K562 (cell line): ENCODE data around the gene PPP2R5A. TPM values are rescaled to one million over a fixed set of nuclear protein-coding genes. Genes with fewer than 3 reads are reported as not detected.

ENCODE experiments used
- ATAC-seq: fragments of 200-7000 bp; cut with Tn5 transposase; 3 replicates; pipeline ENCODE4 v1.9.1; 2020; ENCODE audit warnings: moderate library complexity
- BruUV-seq: library from RNA; stranded (reverse); fragments of 400-500 nt; replicated peaks from 2 replicates; lab custom pipeline; 2021; lab: Mats Ljungman, UMichigan
- CTCF ChIA-PET: fragments of 300-600 bp; formaldehyde crosslinking; extraction: SDS; loops from one replicate; lab custom pipeline; 2021; ENCODE audit warnings: low intra/inter-chr PET ratio; lab: Yijun Ruan, JAX
- POLR2A ChIA-PET: fragments of 300-600, 350-650 bp; sonication (Branson Sonifier 250); formaldehyde crosslinking; extraction: SDS; loops from one replicate; lab custom pipeline; 2021; ENCODE audit warnings: antibody characterized with exemption, inconsistent platforms; lab: Yijun Ruan, JAX
- DNase-seq, 4 experiments: peaks; one replicate each; pipeline versions ENCODE4 v3.0.0 to v3.0.0-alpha.2; 2011 to 2018; ENCODE audit warnings: low spot score in 3 of 4, mixed read lengths in 3 of 4; ENCODE audit errors: extremely low read depth in 1 of 4
- FAIRE-seq: peaks from 2 replicates; lab custom pipeline; 2011; peaks lifted over from hg19 to GRCh38; lab: Jason Lieb, UNC
- H2AFZ ChIP-seq: 2 replicates; pipeline ENCODE4 v1.6.0; 2011; ENCODE audit warnings: low read depth, low read length, control low read depth, inconsistent platforms
- H3K27ac ChIP-seq: fragments of 200-600 bp; 3 replicates; pipeline ENCODE4 v1.8.0; 2011; ENCODE audit warnings: low read depth, mild to moderate bottlenecking, control low read depth, inconsistent platforms, low read length, moderate library complexity, mixed read lengths; ENCODE audit errors: extremely low read depth
- H3K27me3 ChIP-seq, 2 experiments: fragments of 300-600 bp in 1 of 2; 2 replicates in 1 of 2; 3 replicates in 1 of 2; pipeline versions ENCODE4 v1.6.0 to v1.8.0; 2011; ENCODE audit warnings: inconsistent platforms in 2 of 2, low read length in 2 of 2, mild to moderate bottlenecking in 1 of 2, mixed read lengths in 1 of 2, moderate library complexity in 1 of 2; ENCODE audit not compliant: control insufficient read depth in 2 of 2, insufficient read depth in 2 of 2
- H3K36me3 ChIP-seq: fragments of 300-600 bp; 3 replicates; pipeline ENCODE4 v1.8.0; 2011; ENCODE audit warnings: mild to moderate bottlenecking, low read length, inconsistent platforms; ENCODE audit not compliant: control insufficient read depth, insufficient read depth
- H3K4me1 ChIP-seq, 2 experiments: fragments of 200-600 bp in 1 of 2; replicated peaks in 1 of 2; 2 replicates in 1 of 2; 3 replicates in 1 of 2; pipeline versions ENCODE4 v1.5.1 to v1.8.0; 2011; ENCODE audit warnings: inconsistent platforms in 2 of 2, low read length in 2 of 2, mild to moderate bottlenecking in 1 of 2, mixed read lengths in 1 of 2, moderate library complexity in 1 of 2; ENCODE audit not compliant: control insufficient read depth in 2 of 2, insufficient read depth in 2 of 2
- H3K4me2 ChIP-seq: 2 replicates; pipeline ENCODE4 v1.6.1; 2011; ENCODE audit warnings: low read length, control low read depth, inconsistent platforms, mixed read lengths; ENCODE audit not compliant: insufficient read depth
- H3K4me3 ChIP-seq: fragments of 200-600 bp; sonication (generic), shearing (Covaris generic); 2 replicates; pipeline ENCODE4 v1.5.1; 2016; ENCODE audit warnings: control low read depth, inconsistent platforms
- H3K79me2 ChIP-seq: fragments of 200-600 bp; 3 replicates; pipeline ENCODE4 v1.8.0; 2011; ENCODE audit warnings: low read length, inconsistent platforms; ENCODE audit not compliant: control insufficient read depth, insufficient read depth
- H3K9ac ChIP-seq, 2 experiments: 2 replicates each; pipeline versions ENCODE4 v1.6.0 to v1.6.1; 2011; ENCODE audit warnings: low read depth in 2 of 2, low read length in 2 of 2, control low read depth in 1 of 2, inconsistent platforms in 1 of 2, mild to moderate bottlenecking in 1 of 2, mixed read lengths in 1 of 2; ENCODE audit not compliant: insufficient read depth in 1 of 2
- H3K9me1 ChIP-seq: one replicate; pipeline ENCODE4 v1.6.0; 2011; ENCODE audit warnings: inconsistent platforms, mild to moderate bottlenecking, low read length, moderate library complexity; ENCODE audit not compliant: control insufficient read depth, insufficient read depth
- H3K9me3 ChIP-seq: replicated peaks from 2 replicates; pipeline ENCODE4 v1.5.1; 2011; ENCODE audit warnings: low read depth, low read length, inconsistent platforms; ENCODE audit not compliant: control insufficient read depth, insufficient read depth
- H4K20me1 ChIP-seq: replicated peaks from 2 replicates; pipeline ENCODE4 v1.6.1; 2011; ENCODE audit warnings: low read length, inconsistent platforms, mixed read lengths; ENCODE audit not compliant: control insufficient read depth, insufficient read depth
- CEBPZ ChIP-seq: fragments of 150-350 bp; IDR thresholded peaks from 2 replicates; pipeline ENCODE4 v1.6.1; 2014; ENCODE audit warnings: low read depth, mild to moderate bottlenecking, low read length, borderline replicate concordance
- GTF2F1 ChIP-seq: IDR thresholded peaks from 2 replicates; pipeline ENCODE4 v1.6.1; 2011; ENCODE audit warnings: low read depth, low read length, improper control_type of control experiment
- HES1 ChIP-seq: fragments of 450-650 bp; IDR thresholded peaks from 2 replicates; pipeline ENCODE4 v1.6.1; 2016; ENCODE audit warnings: low read depth, mild to moderate bottlenecking, moderate library complexity
- HIVEP1 ChIP-seq: fragments of 250-450 bp; sonication (Bioruptor Pico); IDR thresholded peaks from 2 replicates; pipeline ENCODE4 v1.4.0; 2020; ENCODE audit warnings: mild to moderate bottlenecking
- HMGXB4 ChIP-seq: sonication (generic); formaldehyde crosslinking; IDR thresholded peaks from 2 replicates; pipeline ENCODE4 v1.8.1; 2023; ENCODE audit warnings: mild to moderate bottlenecking, missing genetic modification reagents
- IFI16 ChIP-seq: fragments of 250-450 bp; sonication (Bioruptor Pico); IDR thresholded peaks from 2 replicates; pipeline ENCODE4 v2.1.2; 2022; ENCODE audit warnings: mild to moderate bottlenecking, inconsistent platforms
- KLF13 ChIP-seq: fragments of 450-650 bp; IDR thresholded peaks from 2 replicates; pipeline ENCODE4 v1.6.1; 2016; ENCODE audit warnings: missing genetic modification characterization, low read depth, mild to moderate bottlenecking, missing compliant biosample characterization, moderate library complexity, borderline replicate concordance
- MAFF ChIP-seq: IDR thresholded peaks from 2 replicates; pipeline ENCODE4 v1.6.1; 2012; ENCODE audit warnings: low read length, improper control_type of control experiment
- MCM3 ChIP-seq: fragments of 450-650 bp; IDR thresholded peaks from 2 replicates; pipeline ENCODE4 v1.6.1; 2016
- MLX ChIP-seq, 2 experiments: fragments of 450-650 bp in 1 of 2; sonication (generic) in 1 of 2; formaldehyde crosslinking; conservative IDR thresholded peaks; 2 replicates each; pipeline versions ENCODE4 v1.4.0 to v1.8.1; 2020 to 2022; ENCODE audit warnings: mild to moderate bottlenecking in 1 of 2, missing genetic modification reagents in 1 of 2
- TAF9B ChIP-seq: fragments of 450-650 bp; IDR thresholded peaks from 2 replicates; pipeline ENCODE4 v1.6.1; 2018; ENCODE audit warnings: mild to moderate bottlenecking; ENCODE audit not compliant: partially characterized antibody
- ZFP1 ChIP-seq: fragments of 450-650 bp; formaldehyde crosslinking; IDR thresholded peaks from 2 replicates; pipeline ENCODE4 v1.4.0; 2020; ENCODE audit warnings: mild to moderate bottlenecking, mixed read lengths
- ZNF583 ChIP-seq: fragments of 250-450 bp; sonication (Bioruptor Pico); IDR thresholded peaks from 2 replicates; pipeline ENCODE4 v1.4.0; 2020
- in situ Hi-C: fragments of 300-500 bp; cut with MboI; formaldehyde crosslinking; loops from 4 replicates; pipeline ENCODE4 v1.15.0; 2018; ENCODE audit warnings: inconsistent platforms, mixed read lengths
- intact Hi-C: fragments of 100-400 bp; cut with micrococcal nuclease; formaldehyde crosslinking; loops from 2 replicates; pipeline ENCODE4 v1.14.2; 2022
- polyA plus RNA-seq, 8 experiments: library from polyadenylated mRNA; depleted of rRNA in 4 of 8; stranded (reverse) in 5 of 8; unstranded in 3 of 8; fragments of >200 nt; fragmentation: Nextera tagmentation in 2 of 8; fragmentation: Illumina TruSeq in 1 of 8; extraction: Ambion mirVana in 2 of 8; extraction: Trizol in 1 of 8; gene quantifications; 2 replicates each; pipeline versions ENCODE4 v1.2.1 to v1.2.3, GENCODE V29; 2011 to 2014; ENCODE audit warnings: inconsistent platforms in 1 of 8, missing spikeins in 1 of 8
- total RNA-seq, 7 experiments: library from RNA; depleted of rRNA in 6 of 7; stranded (reverse); fragments of >200 nt in 6 of 7; fragmentation: Illumina TruSeq in 2 of 7; extraction: Trizol in 2 of 7; gene quantifications; 2 replicates each; pipeline versions ENCODE4 v1.2.1 to v1.2.3, GENCODE V29; 2011 to 2021; ENCODE audit warnings: low replicate concordance in 1 of 7

Gene PPP2R5A
- total and polyA plus RNA-seq, 9 of the 15 experiments (the other 6 are each of a cell fraction or from before 2014, with no cell fraction given): 26.9 to 106 (median 64.3) TPM

DNA sequence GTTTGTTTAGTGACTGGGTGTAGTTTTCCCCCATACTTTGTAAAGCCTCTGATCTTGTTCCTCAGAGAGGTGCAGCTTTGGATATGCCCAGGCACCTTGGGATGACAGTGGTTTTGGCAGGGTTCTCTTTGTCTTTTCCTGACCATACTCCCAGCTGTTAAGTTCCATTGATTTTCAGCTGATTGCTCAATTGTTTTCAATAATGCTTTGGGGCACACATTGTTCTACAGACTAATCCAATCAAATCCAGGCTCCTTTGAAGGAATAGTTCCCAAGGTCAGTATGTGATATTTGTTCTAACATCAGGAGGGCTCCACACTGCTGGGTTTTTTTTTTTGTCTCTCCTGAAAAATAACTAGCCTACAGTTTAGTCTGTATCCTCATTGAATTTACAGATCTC, 24.8 kb downstream of the PPP2R5A start:
- no peak overlapping the region for H3K27ac ChIP-seq
- no peak overlapping the region for H3K9ac ChIP-seq
- no peak overlapping the region for H3K4me2 ChIP-seq
- no peak overlapping the region for H3K4me3 ChIP-seq
- BruUV-seq: no TSS peak
- 0 out of 5 replicates have a peak, but pooled peaks cover 0 to 3% of the 10 kb centered on the region in 2 experiments for H3K4me1 ChIP-seq
- peaks cover 40% of the 10 kb centered on the region; the same call in 2 of the 3 replicates for H3K36me3 ChIP-seq
- in situ Hi-C loops (no loop called here), intact Hi-C loops (no loop called here)
- ChIA-PET POLR2A (interaction anchor here (1.4 kb wide), 1 partner anchor 248 kb away, joined by 3 read pairs; no protein-coding TSS in a partner anchor), CTCF (no interaction called here)
- H3K9me3 ChIP-seq: no peaks in the 10 kb centered on the region
- ATAC-seq (no peak), DNase-seq (no peak), FAIRE-seq (no peak)
- no peaks in the 10 kb centered on the region for H4K20me1 ChIP-seq
- no peak overlapping the region for H2AFZ ChIP-seq
- H3K27me3 ChIP-seq: no peaks in the 10 kb centered on the region
- no peak for TF ChIP-seq HMGXB4 (CRISPR knock-in tag)
- TF ChIP-seq TAF9B: no peak
- no peak for TF ChIP-seq MCM3
- TF ChIP-seq CEBPZ: no peak
- no peak for TF ChIP-seq MAFF
- TF ChIP-seq HES1: no peak
- no peak for TF ChIP-seq KLF13 (tag)
- no peak for TF ChIP-seq HIVEP1 (CRISPR knock-in tag)
- no peak for TF ChIP-seq ZFP1 (CRISPR knock-in tag)
- no peak for TF ChIP-seq MLX (CRISPR knock-in tag; conservative IDR thresholded peaks at IDR 0.05)
- no peak for TF ChIP-seq ZNF583 (CRISPR knock-in tag)
- no peak for TF ChIP-seq IFI16
- no peak for TF ChIP-seq GTF2F1
- H3K9me1 ChIP-seq: no peaks in the 10 kb centered on the region
- peaks cover 93% of the 10 kb centered on the region for H3K79me2 ChIP-seq
